Measurements from ENCODE around the gene ZNF780A.
"Not testable (repeated sequence)": the region's sequence is repeated elsewhere in the genome, so short reads cannot be mapped to it uniquely, and the experiment has no call there.

ZNF780A gene

DNA sequence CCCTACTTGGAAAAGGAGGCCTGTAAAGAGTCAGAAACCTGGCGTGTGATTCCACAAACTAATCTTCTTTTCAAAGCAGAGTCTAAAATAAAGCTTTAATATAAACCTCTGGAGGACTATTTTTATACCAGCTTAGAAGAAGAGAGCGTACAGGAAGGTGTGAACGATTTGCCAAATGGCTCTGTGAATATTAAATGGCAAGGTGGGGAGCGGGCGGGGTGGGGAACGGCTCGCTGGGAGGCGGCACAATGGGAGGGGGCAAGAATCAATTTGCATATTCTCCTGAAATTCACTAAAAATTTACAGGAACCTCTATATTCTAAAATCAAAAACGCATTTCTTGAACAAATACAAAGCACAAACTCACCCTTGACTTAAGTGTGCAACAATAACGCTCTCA, 35.7 kb downstream of the ZNF780A start:
- H3K36me3 ChIP-seq (ENCODE audit: insufficient read depth, low read length) = no peaks in the 10 kb centered on the region; the same call in 1 of the 2 replicates
- peaks cover 22% of the 10 kb centered on the region for H3K79me2 ChIP-seq (ENCODE audit: control insufficient read depth, insufficient read depth, low read length, unreplicated experiment)
- H2AFZ ChIP-seq (ENCODE audit: low read length, unreplicated experiment) = peak overlapping the region; percentile 75

DNA sequence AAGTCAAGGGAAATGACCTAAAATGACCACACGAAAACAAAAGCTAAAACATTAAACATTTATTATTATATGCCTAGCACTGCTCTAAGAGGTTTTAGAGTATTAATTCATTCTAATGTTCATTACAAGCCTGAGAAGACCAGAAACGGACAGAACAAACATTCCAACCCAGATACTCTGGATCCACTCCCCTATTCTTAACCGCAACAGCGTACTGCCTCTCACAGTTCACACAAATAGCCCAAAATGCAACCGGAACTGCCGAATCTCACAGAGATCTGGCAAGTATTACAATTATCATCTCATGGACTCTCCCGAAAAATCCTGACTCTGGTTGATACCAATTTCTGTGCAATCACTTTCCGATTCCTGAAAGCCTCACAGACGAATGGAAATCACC, 36.1 kb downstream of the ZNF780A start:
- H3K79me2 ChIP-seq (ENCODE audit: control insufficient read depth, insufficient read depth, low read length, unreplicated experiment) = peaks cover 22% of the 10 kb centered on the region

More for the DNA sequence above, 35.7 kb downstream of the ZNF780A start:
- Histone ChIP-seq H3K4me1 (ENCODE audit: control insufficient read depth, insufficient read depth, low read length, unreplicated experiment) (no peaks in the 10 kb centered on the region), H3K27ac (ENCODE audit: low read depth, low read length) (no peak overlapping the region), H3K4me3 (ENCODE audit: low read depth, low read length) (peak overlapping the region; percentile 94), H3K27me3 (ENCODE audit: insufficient read depth, low read length) (no peaks in the 10 kb centered on the region)

DNA sequence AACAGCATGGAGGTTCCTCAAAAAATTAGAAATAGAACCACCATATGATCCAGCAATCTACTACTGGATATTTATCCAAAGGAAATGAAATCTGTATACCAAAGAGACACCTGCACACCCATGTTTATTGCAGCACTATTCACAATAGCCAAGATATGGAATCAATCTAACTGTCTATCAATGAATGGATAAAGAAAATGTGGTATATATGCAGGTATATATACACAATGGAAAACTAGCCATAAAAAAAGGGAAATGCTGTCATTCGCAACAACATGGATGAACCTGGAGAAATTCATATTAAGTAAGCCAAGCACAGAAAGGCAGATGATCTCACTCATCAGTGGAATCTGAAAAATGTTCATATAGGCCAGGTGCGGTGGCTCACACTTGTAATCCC, 37.3 kb downstream of the ZNF780A start:
- Histone ChIP-seq H3K27ac (ENCODE audit: low read depth, low read length) (no peak overlapping the region), H3K4me1 (ENCODE audit: control insufficient read depth, insufficient read depth, low read length, unreplicated experiment) (no peaks in the 10 kb centered on the region), H2AFZ (ENCODE audit: low read length, unreplicated experiment) (no peak overlapping the region), H3K79me2 (ENCODE audit: control insufficient read depth, insufficient read depth, low read length, unreplicated experiment) (peaks cover 22% of the 10 kb centered on the region), H3K27me3 (ENCODE audit: insufficient read depth, low read length) (no peaks in the 10 kb centered on the region), H3K4me3 (ENCODE audit: low read depth, low read length) (no peak overlapping the region), H3K36me3 (ENCODE audit: insufficient read depth, low read length) (peaks cover 6% of the 10 kb centered on the region)

More for the DNA sequence above, 36.1 kb downstream of the ZNF780A start:
- H3K4me3 ChIP-seq (ENCODE audit: low read depth, low read length) = peak overlapping the region; percentile 94
- no peak overlapping the region for H3K27ac ChIP-seq (ENCODE audit: low read depth, low read length)
- H3K4me1 ChIP-seq (ENCODE audit: control insufficient read depth, insufficient read depth, low read length, unreplicated experiment) = no peaks in the 10 kb centered on the region
- no peaks in the 10 kb centered on the region for H3K27me3 ChIP-seq (ENCODE audit: insufficient read depth, low read length)
- no peak overlapping the region for H2AFZ ChIP-seq (ENCODE audit: low read length, unreplicated experiment)
- H3K36me3 ChIP-seq (ENCODE audit: insufficient read depth, low read length) = peaks cover under 1% of the 10 kb centered on the region; the same call in 1 of the 2 replicates

DNA sequence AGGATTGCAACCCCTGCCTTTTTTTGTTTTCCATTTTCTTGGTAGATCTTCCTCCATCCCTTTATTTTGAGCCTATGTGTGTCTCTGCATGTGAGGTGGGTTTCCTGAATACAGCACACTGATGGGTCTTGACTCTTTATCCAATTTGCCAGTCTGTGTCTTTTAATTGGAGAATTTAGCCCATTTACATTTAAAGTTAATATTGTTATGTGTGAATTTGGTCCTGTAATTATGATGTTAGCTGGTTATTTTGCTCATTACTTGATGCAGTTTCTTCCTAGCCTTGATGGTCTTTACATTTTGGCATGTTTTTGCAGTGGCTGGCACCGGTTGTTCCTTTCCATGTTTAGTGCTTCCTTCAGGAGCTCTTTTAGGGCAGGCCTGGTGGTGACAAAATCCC, 49.0 kb downstream of the ZNF780A start:
- not testable (repeated sequence) for H2AFZ ChIP-seq (ENCODE audit: low read length, unreplicated experiment); H3K4me3 ChIP-seq (ENCODE audit: low read depth, low read length); H3K27ac ChIP-seq (ENCODE audit: low read depth, low read length); H3K27me3 ChIP-seq (ENCODE audit: insufficient read depth, low read length); H3K4me1 ChIP-seq (ENCODE audit: control insufficient read depth, insufficient read depth, low read length, unreplicated experiment); H3K79me2 ChIP-seq (ENCODE audit: control insufficient read depth, insufficient read depth, low read length, unreplicated experiment)
- H3K36me3 ChIP-seq (ENCODE audit: insufficient read depth, low read length) = peaks cover 29% of the 10 kb centered on the region

DNA sequence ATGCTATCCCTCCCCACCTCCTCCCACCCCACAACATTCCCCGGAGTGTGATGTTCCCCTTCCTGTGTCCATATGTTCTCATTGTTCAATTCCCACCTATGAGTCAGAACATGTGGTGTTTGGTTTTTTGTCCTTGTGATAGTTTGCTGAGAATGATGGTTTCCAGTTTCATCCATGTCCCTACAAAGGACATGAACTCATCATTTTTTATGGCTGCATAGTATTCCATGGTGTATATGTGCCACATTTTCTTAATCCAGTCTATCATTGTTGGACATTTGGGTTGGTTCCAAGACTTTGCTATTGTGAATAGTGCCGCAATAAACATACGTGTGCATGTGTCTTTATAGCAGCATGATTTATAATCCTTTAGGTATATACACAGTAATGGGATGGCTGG, 52.7 kb downstream of the ZNF780A start:
- H3K4me1 ChIP-seq (ENCODE audit: control insufficient read depth, insufficient read depth, low read length, unreplicated experiment); H3K79me2 ChIP-seq (ENCODE audit: control insufficient read depth, insufficient read depth, low read length, unreplicated experiment); H3K36me3 ChIP-seq (ENCODE audit: insufficient read depth, low read length); H3K27ac ChIP-seq (ENCODE audit: low read depth, low read length); H2AFZ ChIP-seq (ENCODE audit: low read length, unreplicated experiment); H3K27me3 ChIP-seq (ENCODE audit: insufficient read depth, low read length); H3K4me3 ChIP-seq (ENCODE audit: low read depth, low read length): not testable (repeated sequence)

DNA sequence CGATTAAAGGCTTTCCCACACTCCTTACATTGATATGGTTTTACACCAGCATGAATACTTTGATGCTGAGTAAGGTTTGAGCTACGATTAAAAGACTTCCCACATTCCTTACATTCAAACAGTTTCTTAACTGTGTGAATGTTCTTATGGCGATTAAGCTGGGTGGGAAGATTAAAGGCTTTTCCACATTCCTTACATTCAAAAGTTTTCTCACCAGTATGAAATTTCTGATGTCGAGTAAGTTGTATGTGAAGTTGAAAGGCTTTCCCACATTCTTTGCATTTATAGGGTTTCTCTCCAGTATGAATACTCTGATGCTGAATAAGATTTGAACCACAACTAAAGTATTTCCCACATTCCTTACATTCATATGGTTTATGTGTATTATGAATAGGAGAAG, 54.7 kb downstream of the ZNF780A start:
- H3K27ac ChIP-seq (ENCODE audit: low read depth, low read length) = no peak overlapping the region
- peaks cover 5% of the 10 kb centered on the region; the same call in 1 of the 2 replicates for H3K36me3 ChIP-seq (ENCODE audit: insufficient read depth, low read length)
- no peaks in the 10 kb centered on the region for H3K4me1 ChIP-seq (ENCODE audit: control insufficient read depth, insufficient read depth, low read length, unreplicated experiment)
- no peaks in the 10 kb centered on the region for H3K27me3 ChIP-seq (ENCODE audit: insufficient read depth, low read length)
- H3K79me2 ChIP-seq (ENCODE audit: control insufficient read depth, insufficient read depth, low read length, unreplicated experiment) = no peaks in the 10 kb centered on the region
- no peak overlapping the region for H2AFZ ChIP-seq (ENCODE audit: low read length, unreplicated experiment)
- no peak overlapping the region for H3K4me3 ChIP-seq (ENCODE audit: low read depth, low read length)

DNA sequence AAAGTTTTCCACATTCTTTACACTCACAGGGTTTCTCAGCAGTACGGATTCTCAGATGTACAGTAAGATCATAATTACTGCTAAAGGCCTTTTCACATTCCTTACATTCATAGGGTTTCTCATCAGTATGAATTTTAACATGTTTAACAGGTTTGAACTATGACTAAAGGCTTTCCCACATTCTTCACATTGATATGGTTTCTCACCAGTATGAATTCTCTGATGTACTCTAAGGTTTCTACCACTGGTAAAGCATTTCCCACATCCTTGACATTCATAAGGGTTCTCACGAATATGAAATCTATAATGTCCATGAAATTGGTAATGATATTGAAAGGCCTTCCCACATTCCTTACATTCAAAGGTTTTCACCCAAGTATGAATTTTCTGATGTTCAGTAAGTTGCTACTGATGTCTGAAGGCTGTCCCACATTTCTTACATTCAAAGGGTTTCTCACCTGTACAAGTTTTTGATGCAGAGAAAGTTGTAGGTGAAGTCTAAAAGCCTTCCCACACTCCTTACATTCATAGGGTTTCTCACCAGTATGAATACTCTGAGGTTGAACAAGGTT, 56.7 kb downstream of the ZNF780A start:
- Histone ChIP-seq H3K4me3 (ENCODE audit: low read depth, low read length) (no peak overlapping the region), H3K27ac (ENCODE audit: low read depth, low read length) (no peak overlapping the region), H3K4me1 (ENCODE audit: control insufficient read depth, insufficient read depth, low read length, unreplicated experiment) (no peaks in the 10 kb centered on the region), H2AFZ (ENCODE audit: low read length, unreplicated experiment) (no peak overlapping the region), H3K36me3 (ENCODE audit: insufficient read depth, low read length) (peaks cover 5% of the 10 kb centered on the region; the same call in 1 of the 2 replicates), H3K79me2 (ENCODE audit: control insufficient read depth, insufficient read depth, low read length, unreplicated experiment) (no peaks in the 10 kb centered on the region), H3K27me3 (ENCODE audit: insufficient read depth, low read length) (no peaks in the 10 kb centered on the region)

DNA sequence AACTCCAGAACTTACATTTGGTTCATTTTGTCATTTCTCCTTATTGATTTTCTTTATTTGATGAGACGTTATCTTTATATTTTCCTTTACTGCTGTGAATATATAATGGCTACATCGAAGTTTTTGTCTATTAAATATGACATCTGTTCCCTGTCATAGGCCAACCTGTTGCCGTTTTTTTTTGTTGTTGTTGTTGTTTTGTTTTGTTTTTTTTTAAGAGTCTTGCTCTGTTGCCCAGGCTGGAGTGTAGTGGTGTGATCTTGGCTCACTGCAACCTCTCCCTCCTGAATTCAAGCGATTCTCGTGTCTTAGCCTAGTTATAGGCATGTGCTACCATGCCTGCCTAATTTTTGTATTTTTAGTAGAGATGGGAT, 64.2 kb downstream of the ZNF780A start:
- H2AFZ ChIP-seq (ENCODE audit: low read length, unreplicated experiment) = no peak overlapping the region
- no peaks in the 10 kb centered on the region for H3K4me1 ChIP-seq (ENCODE audit: control insufficient read depth, insufficient read depth, low read length, unreplicated experiment)
- H3K4me3 ChIP-seq (ENCODE audit: low read depth, low read length) = no peak overlapping the region
- H3K79me2 ChIP-seq (ENCODE audit: control insufficient read depth, insufficient read depth, low read length, unreplicated experiment) = no peaks in the 10 kb centered on the region
- H3K36me3 ChIP-seq (ENCODE audit: insufficient read depth, low read length) = no peaks in the 10 kb centered on the region
- no peak overlapping the region for H3K27ac ChIP-seq (ENCODE audit: low read depth, low read length)
- H3K27me3 ChIP-seq (ENCODE audit: insufficient read depth, low read length) = no peaks in the 10 kb centered on the region

DNA sequence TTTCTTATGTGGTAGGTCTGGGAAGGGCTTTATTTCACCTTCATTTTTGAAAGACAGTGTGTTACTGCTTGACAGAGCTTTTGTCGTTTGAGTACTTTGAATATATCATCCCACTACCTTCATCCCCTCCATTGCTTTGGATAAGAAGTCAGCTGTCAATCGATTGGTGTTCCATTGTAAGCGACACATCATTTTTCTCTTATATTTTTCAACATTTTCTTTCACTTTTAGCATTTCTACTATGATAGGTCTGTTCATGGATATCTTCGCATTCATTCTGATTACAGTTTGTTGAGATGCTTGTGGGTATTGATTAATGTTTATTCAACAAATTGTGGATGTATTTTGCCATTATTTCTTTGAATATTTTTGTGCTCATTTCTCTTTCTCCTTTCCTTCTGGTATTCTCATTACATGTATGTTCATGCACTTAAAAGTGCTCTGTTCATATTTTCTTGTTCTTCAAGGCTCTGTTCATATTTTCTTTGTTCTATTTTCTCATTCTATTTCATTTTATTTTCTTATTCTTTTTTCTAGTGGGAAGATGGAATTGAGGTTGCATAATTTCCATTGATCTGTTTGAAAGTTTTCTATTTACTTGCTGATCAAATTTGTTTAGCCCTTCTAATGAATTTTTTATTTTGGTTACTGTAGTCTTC, 64.7 kb downstream of the ZNF780A start:
- Histone ChIP-seq H3K27me3 (ENCODE audit: insufficient read depth, low read length) (no peaks in the 10 kb centered on the region), H3K36me3 (ENCODE audit: insufficient read depth, low read length) (no peaks in the 10 kb centered on the region), H3K27ac (ENCODE audit: low read depth, low read length) (no peak overlapping the region), H2AFZ (ENCODE audit: low read length, unreplicated experiment) (no peak overlapping the region), H3K4me1 (ENCODE audit: control insufficient read depth, insufficient read depth, low read length, unreplicated experiment) (no peaks in the 10 kb centered on the region), H3K79me2 (ENCODE audit: control insufficient read depth, insufficient read depth, low read length, unreplicated experiment) (no peaks in the 10 kb centered on the region), H3K4me3 (ENCODE audit: low read depth, low read length) (no peak overlapping the region)

DNA sequence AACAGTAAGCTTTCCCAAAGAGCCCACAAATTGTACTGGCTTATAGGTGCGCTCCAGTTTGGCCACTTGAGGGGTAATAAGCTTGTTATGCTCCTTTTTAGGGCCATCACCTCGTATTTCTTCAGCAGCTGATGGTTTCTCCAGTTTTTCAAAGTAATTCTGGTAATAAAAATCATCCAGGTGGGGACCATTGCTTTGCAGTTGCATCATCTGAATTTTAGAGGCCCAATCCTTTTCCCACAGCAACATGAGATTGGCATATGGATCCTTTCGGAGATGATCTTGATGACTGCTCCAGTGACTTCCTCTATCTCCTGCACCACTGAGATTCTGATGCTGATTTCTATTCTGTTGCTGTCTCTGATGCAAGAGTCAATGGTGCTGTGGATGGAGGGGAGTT, 66.8 kb downstream of the ZNF780A start:
- H2AFZ ChIP-seq (ENCODE audit: low read length, unreplicated experiment) = no peak overlapping the region
- no peaks in the 10 kb centered on the region for H3K36me3 ChIP-seq (ENCODE audit: insufficient read depth, low read length)
- H3K27me3 ChIP-seq (ENCODE audit: insufficient read depth, low read length) = no peaks in the 10 kb centered on the region
- no peak overlapping the region for H3K27ac ChIP-seq (ENCODE audit: low read depth, low read length)
- H3K79me2 ChIP-seq (ENCODE audit: control insufficient read depth, insufficient read depth, low read length, unreplicated experiment) = no peaks in the 10 kb centered on the region
- H3K4me1 ChIP-seq (ENCODE audit: control insufficient read depth, insufficient read depth, low read length, unreplicated experiment) = no peaks in the 10 kb centered on the region
- H3K4me3 ChIP-seq (ENCODE audit: low read depth, low read length) = no peak overlapping the region

Measured in ACC112 (cell line).